GM21526 (cell line): ENCODE measurements around the gene ATP2A3.

Source experiments
- ATAC-seq: cut with Tn5 transposase; IDR thresholded peaks from one replicate; pipeline ENCODE4 v1.9.1; 2021; ENCODE audit warnings: moderate library complexity; ENCODE audit not compliant: unreplicated experiment, low FRiP score

ATP2A3 gene

GRCh38 chr17:3964203-3965117 is at the start of gene ATP2A3:
Gene ATP2A3 (minus strand): TSS chr17:3964437. CDS start chr17:3964291, 146 bp downstream.
- peak; percentile 35 for ATAC-seq

GRCh38 chr17:4010754-4011153 is 46.5 kb upstream of the ATP2A3 start:
- no peak for ATAC-seq

GRCh38 chr17:4009186-4009785 is 45.0 kb upstream of the ATP2A3 start:
- no peak for ATAC-seq

GRCh38 chr17:4008441-4009185 is 44.4 kb upstream of the ATP2A3 start:
- ATAC-seq, result no peak

GRCh38 chr17:4008082-4008435 is 43.8 kb upstream of the ATP2A3 start:
- no peak for ATAC-seq

- ATAC-seq, result no peak
Measured at GRCh38 chr17:4007346-4008081, 43.3 kb upstream of the ATP2A3 start.

- ATAC-seq, result no peak
Measured at GRCh38 chr17:4006745-4007211, 42.5 kb upstream of the ATP2A3 start.

GRCh38 chr17:4006165-4006589 is 41.9 kb upstream of the ATP2A3 start:
- ATAC-seq, result no peak

GRCh38 chr17:4005296-4006164 is 41.3 kb upstream of the ATP2A3 start:
- no peak for ATAC-seq

GRCh38 chr17:4004517-4005295 is 40.5 kb upstream of the ATP2A3 start:
- no peak for ATAC-seq

GRCh38 chr17:4003501-4004421 is 39.5 kb upstream of the ATP2A3 start:
- no peak for ATAC-seq

- no peak for ATAC-seq
Measured at GRCh38 chr17:4003131-4003500, 38.9 kb upstream of the ATP2A3 start.

GRCh38 chr17:4001048-4001590 is 36.9 kb upstream of the ATP2A3 start:
- ATAC-seq, result no peak

- ATAC-seq, result no peak
Measured at GRCh38 chr17:3998436-3998835, 34.2 kb upstream of the ATP2A3 start.

- no peak for ATAC-seq
Measured at GRCh38 chr17:3995067-3995466, 30.8 kb upstream of the ATP2A3 start.

- no peak for ATAC-seq
Measured at GRCh38 chr17:3994221-3994576, 30.0 kb upstream of the ATP2A3 start.

- no peak for ATAC-seq
Measured at GRCh38 chr17:3993493-3994220, 29.4 kb upstream of the ATP2A3 start.
